MM.1S (cell line): ENCODE data around the gene ZBTB18.

Experiments
- DNase-seq: peaks from one replicate; pipeline ENCODE4 v3.0.0-alpha.2; 2015
- H2AFZ ChIP-seq: fragments of 300-600 bp; sonication (generic); 2 replicates; pipeline ENCODE4 v1.6.0; 2016; ENCODE audit warnings: antibody characterized with exemption, low read length
- H3F3A ChIP-seq: fragments of 300-600 bp; sonication (generic); 2 replicates; pipeline ENCODE4 v1.6.1; 2016; ENCODE audit warnings: mild to moderate bottlenecking, antibody characterized with exemption, low read length, moderate library complexity, mixed read lengths; ENCODE audit not compliant: insufficient read depth
- H3K27ac ChIP-seq: fragments of 300-600 bp; sonication (generic); 2 replicates; pipeline ENCODE4 v1.5.1; 2016; ENCODE audit warnings: mild to moderate bottlenecking, low read length
- H3K27me3 ChIP-seq: fragments of 300-600 bp; sonication (generic); replicated peaks from 2 replicates; pipeline ENCODE4 v1.6.0; 2016; ENCODE audit warnings: low read length; ENCODE audit not compliant: insufficient read depth
- H3K36me3 ChIP-seq: fragments of 300-600 bp; sonication (generic); replicated peaks from 2 replicates; pipeline ENCODE4 v1.6.1; 2016; ENCODE audit warnings: mild to moderate bottlenecking, low read length, mixed read lengths; ENCODE audit not compliant: insufficient read depth
- H3K4me1 ChIP-seq: fragments of 300-600 bp; sonication (generic); 2 replicates; pipeline ENCODE4 v1.6.1; 2016; ENCODE audit warnings: low read length, mixed read lengths
- H3K4me2 ChIP-seq: fragments of 300-600 bp; sonication (generic); 2 replicates; pipeline ENCODE4 v1.6.0; 2016; ENCODE audit warnings: low read depth, low read length
- H3K4me3 ChIP-seq: fragments of 300-600 bp; sonication (generic); 2 replicates; pipeline ENCODE4 v1.5.1; 2016; ENCODE audit warnings: low read length, mixed read lengths
- H3K79me2 ChIP-seq: fragments of 300-600 bp; sonication (generic); 2 replicates; pipeline ENCODE4 v1.6.1; 2016; ENCODE audit warnings: mixed run types, low read length, mixed read lengths
- H3K9ac ChIP-seq: fragments of 300-600 bp; sonication (generic); 2 replicates; pipeline ENCODE4 v1.6.1; 2016; ENCODE audit warnings: low read length, mixed read lengths
- H3K9me2 ChIP-seq: fragments of 300-600 bp; sonication (generic); replicated peaks from 2 replicates; pipeline ENCODE4 v1.6.1; 2016; ENCODE audit warnings: mild to moderate bottlenecking, low read length, mixed read lengths; ENCODE audit not compliant: insufficient read depth
- H3K9me3 ChIP-seq: fragments of 300-600 bp; sonication (generic); replicated peaks from 2 replicates; pipeline ENCODE4 v1.6.1; 2016; ENCODE audit warnings: mild to moderate bottlenecking, low read length, mixed read lengths; ENCODE audit not compliant: insufficient read depth
- H4K20me1 ChIP-seq: fragments of 300-600 bp; sonication (generic); 2 replicates; pipeline ENCODE4 v1.6.1; 2016; ENCODE audit warnings: mild to moderate bottlenecking, low read length, moderate library complexity, mixed read lengths; ENCODE audit not compliant: insufficient read depth
- EZH2 ChIP-seq: fragments of 300-600 bp; sonication (generic); optimal IDR thresholded peaks from 2 replicates; pipeline ENCODE3; 2017; ENCODE audit warnings: low read depth, mild to moderate bottlenecking, antibody characterized with exemption, low read length, mixed read lengths
- EZH2phosphoT487 ChIP-seq: fragments of 300-600 bp; sonication (generic); IDR thresholded peaks from 2 replicates; pipeline ENCODE4 v1.6.1; 2018; ENCODE audit warnings: antibody characterized with exemption, low read length
- TF ChIP-seq, protein P1 (sequence below): fragments of 300-600 bp; sonication (generic); IDR thresholded peaks from 2 replicates; pipeline ENCODE4 v1.5.1; 2016; ENCODE audit warnings: antibody characterized with exemption, low read length, mixed read lengths

ZBTB18 gene

DNA sequence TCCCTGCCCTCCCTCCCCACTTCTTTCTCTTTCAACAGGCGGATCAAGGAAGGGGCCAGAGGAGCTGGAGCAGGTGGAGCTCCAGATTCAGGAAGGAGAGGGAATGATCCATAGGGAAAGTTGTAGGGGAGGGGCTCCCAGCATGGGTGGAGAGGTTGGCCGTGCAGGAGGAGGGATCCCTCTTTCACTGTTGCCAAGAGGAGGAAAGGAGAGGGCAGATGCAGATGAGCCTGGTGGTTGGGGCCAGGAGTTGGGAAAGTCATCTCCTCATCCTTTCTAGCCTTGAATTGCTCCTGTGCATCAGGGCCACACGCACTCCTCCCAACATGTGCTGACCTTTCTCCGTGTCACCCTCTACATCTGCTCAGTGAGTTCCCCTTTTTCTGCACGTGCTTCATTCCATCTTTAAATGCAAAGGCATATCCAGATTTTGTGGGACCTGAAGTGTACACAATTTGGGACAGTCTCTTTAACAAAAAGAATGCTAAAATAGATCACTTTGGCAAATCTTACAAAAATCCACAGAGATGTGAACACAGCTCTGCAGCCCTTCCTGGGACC lies 32.4 kb downstream of the ZBTB18 start:
- Histone ChIP-seq H3K9ac (no peak overlapping the region), H3K9me2 (no peaks in the 10 kb centered on the region), H3F3A (no peaks in the 10 kb centered on the region), H3K36me3 (no peaks in the 10 kb centered on the region), H3K27me3 (no peaks in the 10 kb centered on the region), H4K20me1 (no peaks in the 10 kb centered on the region), H3K4me1 (no peaks in the 10 kb centered on the region), H3K9me3 (no peaks in the 10 kb centered on the region), H2AFZ (no peak overlapping the region), H3K4me3 (no peak overlapping the region), H3K79me2 (no peaks in the 10 kb centered on the region), H3K4me2 (no peak overlapping the region), H3K27ac (no peak overlapping the region)
- TF ChIP-seq, protein P1, sequence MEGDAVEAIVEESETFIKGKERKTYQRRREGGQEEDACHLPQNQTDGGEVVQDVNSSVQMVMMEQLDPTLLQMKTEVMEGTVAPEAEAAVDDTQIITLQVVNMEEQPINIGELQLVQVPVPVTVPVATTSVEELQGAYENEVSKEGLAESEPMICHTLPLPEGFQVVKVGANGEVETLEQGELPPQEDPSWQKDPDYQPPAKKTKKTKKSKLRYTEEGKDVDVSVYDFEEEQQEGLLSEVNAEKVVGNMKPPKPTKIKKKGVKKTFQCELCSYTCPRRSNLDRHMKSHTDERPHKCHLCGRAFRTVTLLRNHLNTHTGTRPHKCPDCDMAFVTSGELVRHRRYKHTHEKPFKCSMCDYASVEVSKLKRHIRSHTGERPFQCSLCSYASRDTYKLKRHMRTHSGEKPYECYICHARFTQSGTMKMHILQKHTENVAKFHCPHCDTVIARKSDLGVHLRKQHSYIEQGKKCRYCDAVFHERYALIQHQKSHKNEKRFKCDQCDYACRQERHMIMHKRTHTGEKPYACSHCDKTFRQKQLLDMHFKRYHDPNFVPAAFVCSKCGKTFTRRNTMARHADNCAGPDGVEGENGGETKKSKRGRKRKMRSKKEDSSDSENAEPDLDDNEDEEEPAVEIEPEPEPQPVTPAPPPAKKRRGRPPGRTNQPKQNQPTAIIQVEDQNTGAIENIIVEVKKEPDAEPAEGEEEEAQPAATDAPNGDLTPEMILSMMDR: no peak
- TF ChIP-seq EZH2 (no peak), EZH2phosphoT487 (no peak)
- DNase-seq: no peak

DNA sequence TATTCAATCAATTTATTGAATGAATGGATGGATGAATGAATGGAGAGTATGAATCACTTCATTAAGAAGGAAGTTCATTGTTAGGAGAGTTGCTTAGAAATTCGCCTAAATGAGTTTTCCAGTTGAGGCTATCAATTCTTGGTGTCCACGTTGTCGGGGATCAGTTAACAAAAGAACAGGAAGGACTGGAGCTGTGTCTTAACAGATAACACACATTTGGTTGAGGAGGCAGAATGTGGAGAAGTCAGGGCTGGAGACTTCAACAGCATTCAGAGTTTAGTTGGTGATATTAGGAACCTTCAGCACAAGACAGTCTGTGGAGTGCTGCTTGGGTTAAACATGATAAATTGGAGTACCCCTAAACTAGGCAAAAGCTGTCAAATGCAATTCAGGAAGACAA lies 33.7 kb downstream of the ZBTB18 start:
- TF ChIP-seq, protein P1: no peak
- TF ChIP-seq EZH2 (no peak), EZH2phosphoT487 (no peak)

GRCh38 chr1:244085891-244086290 lies 34.8 kb downstream of the ZBTB18 start:
- no peaks in the 10 kb centered on the region for H3K4me1 ChIP-seq
- no peaks in the 10 kb centered on the region for H3K9me3 ChIP-seq
- TF ChIP-seq, protein P1: no peak
- no peak for TF ChIP-seq EZH2phosphoT487
- TF ChIP-seq EZH2: no peak
- no peak overlapping the region for H2AFZ ChIP-seq
- H3K4me2 ChIP-seq: no peak overlapping the region
- no peak for DNase-seq
- no peaks in the 10 kb centered on the region for H3F3A ChIP-seq
- H3K36me3 ChIP-seq: no peaks in the 10 kb centered on the region
- H3K79me2 ChIP-seq: no peaks in the 10 kb centered on the region
- no peak overlapping the region for H3K4me3 ChIP-seq
- H3K9ac ChIP-seq: no peak overlapping the region
- H3K27ac ChIP-seq: no peak overlapping the region
- no peaks in the 10 kb centered on the region for H3K9me2 ChIP-seq
- no peaks in the 10 kb centered on the region for H3K27me3 ChIP-seq
- H4K20me1 ChIP-seq: no peaks in the 10 kb centered on the region

More for the DNA sequence above, 33.7 kb downstream of the ZBTB18 start:
- no peaks in the 10 kb centered on the region for H3F3A ChIP-seq
- no peaks in the 10 kb centered on the region for H3K27me3 ChIP-seq
- no peaks in the 10 kb centered on the region for H3K9me3 ChIP-seq
- no peak overlapping the region for H2AFZ ChIP-seq
- DNase-seq: no peak
- no peaks in the 10 kb centered on the region for H4K20me1 ChIP-seq
- no peak overlapping the region for H3K4me3 ChIP-seq
- H3K79me2 ChIP-seq: no peaks in the 10 kb centered on the region
- H3K4me1 ChIP-seq: no peaks in the 10 kb centered on the region
- no peak overlapping the region for H3K27ac ChIP-seq
- H3K9me2 ChIP-seq: no peaks in the 10 kb centered on the region
- no peak overlapping the region for H3K4me2 ChIP-seq
- no peak overlapping the region for H3K9ac ChIP-seq
- no peaks in the 10 kb centered on the region for H3K36me3 ChIP-seq
